GM12878 (cell line): ENCODE results near the gene NCR3LG1.

Source experiments
- HDAC2 ChIP-seq: fragments of 200-600 bp; sonication (generic); IDR thresholded peaks from 2 replicates; pipeline ENCODE4 v1.6.1; 2017
- POLR2AphosphoS5 ChIP-seq: IDR thresholded peaks from 2 replicates; pipeline ENCODE4 v1.6.1; 2011; ENCODE audit warnings: mild to moderate bottlenecking, low read length, inconsistent platforms
- SIN3A ChIP-seq: IDR thresholded peaks from 2 replicates; pipeline ENCODE4 v1.6.1; 2012; ENCODE audit warnings: low read depth, low read length, improper control_type of control experiment
- STAT1 ChIP-seq: fragments of 450-650 bp; conservative IDR thresholded peaks from 2 replicates; pipeline ENCODE4 v1.6.1; 2014; ENCODE audit warnings: antibody characterized with exemption, mild to moderate bottlenecking
- ZBTB33 ChIP-seq: fragments of 450-650 bp; IDR thresholded peaks from 2 replicates; pipeline ENCODE4 v1.6.1; 2017; ENCODE audit warnings: mild to moderate bottlenecking

- TF ChIP-seq SIN3A: no peak
- TF ChIP-seq HDAC2: no peak
- TF ChIP-seq POLR2AphosphoS5: no peak
- TF ChIP-seq STAT1: no peak
- TF ChIP-seq ZBTB33: no peak
Measured at GRCh38 chr11:17412488-17413180, 61.0 kb downstream of the NCR3LG1 start.
